DMS114 treated with DMSO at 0.1 percent for 48 hours (cell line): Measurements from ENCODE around the gene SLC22A2.

Source experiments
- DNase-seq: peaks from one replicate; lab custom pipeline; 2025; ENCODE audit not compliant: unreplicated experiment; lab: John Stamatoyannopoulos, UW

SLC22A2 gene

GRCh38 chr6:160218810-160219209 is 39.8 kb downstream of the SLC22A2 start:
- DNase-seq: no peak

- no peak for DNase-seq
Observed at GRCh38 chr6:160217863-160218262, 40.8 kb downstream of the SLC22A2 start.

DNA sequence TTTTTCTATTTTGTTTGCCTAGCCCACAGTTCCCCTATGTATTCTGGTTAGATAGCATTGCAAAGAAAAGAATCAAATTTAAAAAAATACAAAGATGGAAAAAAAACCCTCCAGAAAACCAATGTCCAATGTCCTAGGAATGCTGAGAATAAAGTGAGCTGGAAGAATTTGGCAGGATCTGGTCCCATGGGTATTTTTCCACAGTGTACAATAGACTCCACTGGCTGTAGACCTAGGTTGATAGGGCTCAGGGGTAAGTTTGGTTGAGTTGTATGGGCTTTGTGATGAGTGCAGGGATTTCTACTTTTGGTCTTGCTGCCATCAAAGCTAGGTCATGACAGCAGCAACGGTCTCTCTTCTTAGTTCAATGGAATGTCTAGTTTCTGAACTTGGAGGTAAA is 41.5 kb downstream of the SLC22A2 start:
- DNase-seq: no peak

DNA sequence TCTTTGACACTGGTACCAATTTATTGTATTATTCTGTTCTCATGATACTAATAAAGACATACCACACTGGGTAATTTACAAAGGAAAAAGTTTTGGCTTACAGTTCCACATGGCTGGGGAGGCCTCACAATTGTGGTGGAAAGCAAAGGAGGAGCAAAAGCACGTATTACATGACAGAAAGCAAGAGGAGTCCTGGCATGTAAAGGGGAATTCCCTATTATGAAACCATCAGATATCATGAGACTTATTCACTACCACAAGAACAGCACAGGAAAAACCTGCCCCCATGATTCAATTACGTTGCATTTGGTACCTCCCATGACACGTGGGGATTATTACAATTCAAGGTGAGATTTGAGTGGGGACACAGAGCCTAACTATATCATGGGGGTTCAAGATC is 43.4 kb downstream of the SLC22A2 start:
- no peak for DNase-seq

DNA sequence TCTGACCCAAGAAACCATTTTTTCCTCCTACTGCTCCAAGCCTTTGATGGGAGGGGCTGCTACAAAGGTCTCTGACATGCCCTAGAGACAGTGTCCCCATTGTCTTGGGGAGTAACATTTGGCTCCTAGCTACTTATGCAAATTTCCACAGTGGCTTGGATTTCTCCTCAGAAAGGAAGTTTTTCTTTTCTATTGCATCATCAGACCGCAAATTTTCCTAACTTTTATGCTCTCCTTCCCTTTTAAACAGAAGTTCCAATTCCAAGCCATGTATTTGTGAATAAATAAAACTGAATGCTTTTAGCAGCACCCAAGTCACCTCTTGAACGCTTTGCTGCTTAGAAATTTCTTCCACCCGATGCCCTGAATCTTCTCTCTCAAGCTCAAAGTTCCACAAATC is 51.0 kb downstream of the SLC22A2 start:
- no peak for DNase-seq

GRCh38 chr6:160204710-160205109 is 53.9 kb downstream of the SLC22A2 start:
- DNase-seq: no peak

- no peak for DNase-seq
Observed at GRCh38 chr6:160203953-160204352, 54.7 kb downstream of the SLC22A2 start.

DNA sequence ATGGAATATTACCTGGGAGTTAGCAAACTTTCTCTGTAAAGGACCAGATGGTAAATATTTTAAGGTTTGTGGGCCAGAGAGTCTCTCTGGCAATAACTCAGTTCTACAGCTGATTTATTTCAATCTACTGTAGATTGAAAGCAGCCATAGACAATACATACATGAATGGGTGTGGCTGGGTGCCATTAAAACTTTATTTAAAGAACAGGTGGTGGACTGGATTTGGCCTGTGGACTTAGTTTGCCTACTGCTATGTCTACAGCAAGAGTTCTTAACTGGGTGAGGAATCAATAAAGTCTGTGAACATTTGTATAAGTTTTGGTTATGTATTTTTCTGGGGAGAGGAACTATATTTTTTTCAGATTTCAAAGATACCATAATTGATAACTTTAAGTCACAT is 55.1 kb downstream of the SLC22A2 start:
- DNase-seq: no peak

- DNase-seq: no peak
Observed at GRCh38 chr6:160203076-160203475, 55.5 kb downstream of the SLC22A2 start.

GRCh38 chr6:160202411-160202810 is 56.2 kb downstream of the SLC22A2 start:
- DNase-seq: no peak

DNA sequence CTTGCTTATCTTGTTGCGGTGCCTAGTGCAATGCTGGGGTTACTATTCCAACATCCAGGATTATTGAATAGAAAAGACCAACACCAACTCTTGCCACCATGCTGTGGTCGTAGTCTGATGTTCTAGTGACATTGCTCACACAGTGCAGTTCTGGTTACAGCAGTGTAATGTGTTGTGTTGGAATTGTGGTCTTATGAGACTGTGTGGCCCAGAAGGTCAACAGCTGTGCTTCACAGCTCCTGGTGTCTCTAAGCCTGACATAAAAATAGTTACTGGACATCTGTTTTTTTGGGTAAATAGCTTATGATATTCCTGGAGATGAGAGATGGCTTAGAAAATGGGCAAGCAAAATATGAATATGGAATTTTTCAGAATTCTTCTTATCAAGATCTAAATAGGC is 57.6 kb downstream of the SLC22A2 start:
- DNase-seq: no peak

DNA sequence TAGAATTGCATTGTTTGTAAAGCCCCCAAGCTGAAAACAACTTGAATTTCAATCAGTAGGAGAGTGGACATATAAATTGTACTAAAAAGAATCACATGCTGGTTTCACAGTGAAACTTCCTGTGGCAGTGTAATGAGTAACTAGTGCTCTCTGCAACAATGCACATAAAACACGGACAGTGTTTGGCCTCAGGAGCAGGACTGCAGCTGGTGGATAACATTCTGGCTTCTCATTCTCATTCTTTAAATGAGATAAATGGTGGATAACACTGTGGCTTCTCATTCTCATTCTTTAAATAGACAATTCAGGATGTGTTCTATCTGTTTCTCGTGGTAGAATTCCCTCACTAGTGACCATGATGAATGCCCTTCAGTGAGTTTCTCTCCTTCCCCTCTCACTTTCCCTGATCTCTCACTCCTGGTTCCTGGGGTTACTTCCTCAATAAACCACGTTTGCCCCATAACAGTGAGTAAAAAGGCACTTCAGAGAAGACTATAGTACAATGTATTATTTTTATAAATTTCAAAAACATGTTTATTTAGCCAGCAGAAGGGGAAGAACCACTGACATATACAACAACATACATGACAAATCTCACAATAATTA is 59.9 kb downstream of the SLC22A2 start:
- DNase-seq: no peak

DNA sequence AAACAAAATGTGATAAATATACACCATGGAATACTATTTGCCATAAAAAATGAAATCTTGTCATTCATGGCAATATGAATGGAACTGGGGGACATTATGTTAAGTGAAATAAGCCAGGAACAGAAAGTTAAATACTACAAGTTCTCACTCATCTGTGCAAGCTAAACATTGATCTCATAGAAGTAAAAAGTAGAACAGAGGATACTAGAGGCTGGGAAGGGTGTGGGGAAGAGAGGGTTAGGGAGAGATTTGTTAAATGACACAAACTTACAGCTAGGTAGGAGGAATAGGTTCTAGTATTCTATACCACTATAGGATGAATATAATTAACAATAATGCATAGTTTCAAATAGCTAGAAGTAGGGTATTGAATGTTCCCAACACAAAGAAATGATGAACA is 61.0 kb downstream of the SLC22A2 start:
- no peak for DNase-seq

GRCh38 chr6:160194808-160195207 is 63.8 kb downstream of the SLC22A2 start:
- DNase-seq: no peak

GRCh38 chr6:160192840-160193239 is 65.8 kb downstream of the SLC22A2 start:
- DNase-seq: no peak

GRCh38 chr6:160190973-160191372 is 67.6 kb downstream of the SLC22A2 start:
- DNase-seq: no peak

GRCh38 chr6:160190081-160190480 is 68.5 kb downstream of the SLC22A2 start:
- no peak for DNase-seq

DNA sequence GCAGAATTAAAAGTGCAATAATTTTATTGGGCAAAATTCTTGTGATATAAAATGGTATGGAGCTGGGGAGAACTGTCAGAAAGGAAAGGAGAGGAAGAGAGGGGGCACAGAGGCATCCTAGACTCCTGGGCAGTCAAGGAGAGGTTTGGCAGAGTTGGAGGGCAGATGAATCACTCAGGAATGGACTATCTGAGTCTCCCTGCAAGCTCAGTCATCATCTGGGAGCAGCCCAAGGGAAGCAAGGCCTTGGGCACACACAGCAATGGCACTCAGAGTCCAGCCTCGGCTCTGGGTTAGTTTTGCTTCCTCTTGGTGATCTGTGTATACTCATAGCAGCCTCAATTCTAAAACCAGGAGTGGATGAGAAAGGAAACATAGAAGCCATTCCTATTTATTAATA is 69.8 kb downstream of the SLC22A2 start:
- no peak for DNase-seq

DNA sequence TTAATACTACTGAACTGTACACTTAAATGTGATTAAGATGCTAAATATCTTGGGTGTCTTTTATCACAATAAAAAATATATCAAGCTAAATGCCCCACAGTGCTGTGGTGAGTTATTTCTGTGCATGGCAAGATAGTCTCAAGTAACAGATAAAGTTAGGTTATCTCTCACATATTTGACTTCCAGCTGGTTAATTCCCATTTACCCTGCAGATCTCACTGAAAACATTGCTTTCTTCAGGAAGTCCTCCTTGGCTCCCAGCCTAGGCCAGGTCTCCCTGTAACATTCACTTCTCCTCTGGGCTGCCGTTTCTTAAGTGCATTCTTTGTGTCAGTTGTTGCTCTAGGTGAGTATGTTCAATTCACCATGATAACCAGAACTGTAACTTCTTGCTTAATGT is 77.9 kb downstream of the SLC22A2 start:
- no peak for DNase-seq

DNA sequence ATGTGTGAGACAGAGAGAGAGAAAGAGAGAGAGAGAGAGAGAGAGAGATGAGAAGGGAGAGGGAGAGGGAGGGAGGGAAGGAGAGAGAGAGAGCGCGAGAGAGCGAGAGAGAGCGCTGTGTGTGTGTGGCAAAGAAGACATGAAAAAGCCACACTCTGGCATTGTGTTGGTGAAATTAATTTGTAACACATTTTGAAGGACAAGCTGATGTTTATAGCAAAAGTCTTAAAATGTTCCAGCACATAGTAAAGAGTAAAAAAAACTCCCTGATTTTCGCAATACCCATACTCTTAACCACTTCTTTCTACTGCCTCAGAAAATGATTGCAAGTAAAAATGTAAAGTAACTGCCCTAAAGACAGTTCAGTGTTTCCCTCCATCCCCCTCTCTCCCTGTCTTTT is 80.3 kb downstream of the SLC22A2 start:
- no peak for DNase-seq

- DNase-seq: no peak
Observed at GRCh38 chr6:160177220-160177619, 81.4 kb downstream of the SLC22A2 start.

- no peak for DNase-seq
Observed at GRCh38 chr6:160174681-160175080, 83.9 kb downstream of the SLC22A2 start.

GRCh38 chr6:160173806-160174527 is 84.7 kb downstream of the SLC22A2 start:
- no peak for DNase-seq
